Gastroesophageal sphincter (tissue), 4 donors: Measurements from ENCODE around the gene FAAH. TPM values are rescaled to one million over a fixed set of nuclear protein-coding genes. Genes with fewer than 3 reads are reported as not detected.
A peak's percentile ranks its signal among the peaks of the same experiment; 100 is the strongest.

ENCODE experiments used
- ATAC-seq: fragments of 150-250 bp; one replicate; pipeline ENCODE4 v1.9.1; 2016; ENCODE audit warnings: mild to moderate bottlenecking, moderate library complexity
- H3K27ac ChIP-seq, 4 donors: fragments of 200-600 bp; sonication (generic) in 3 of 4; 1 replicate in 3 of 4; 2 replicates in 1 of 4; pipeline ENCODE4 v1.5.1; 2016 to 2019
- H3K27me3 ChIP-seq: fragments of 200-600 bp; sonication (generic); one replicate; pipeline ENCODE4 v1.5.1; 2019
- H3K36me3 ChIP-seq, 2 donors: fragments of 200-600 bp; sonication (generic); one replicate each; pipeline ENCODE4 v1.5.1; 2019; ENCODE audit warnings: control low read depth in 1 of 2
- H3K4me1 ChIP-seq, 3 donors: fragments of 200-600 bp; sonication (generic); 1 replicate in 2 of 3; 2 replicates in 1 of 3; pipeline ENCODE4 v1.5.1; 2016 to 2019; ENCODE audit warnings: control low read depth in 2 of 3
- H3K4me3 ChIP-seq, 2 donors: fragments of 200-600 bp; sonication (generic); one replicate each; pipeline ENCODE4 v1.5.1; 2019; ENCODE audit warnings: mild to moderate bottlenecking in 1 of 2, moderate library complexity in 1 of 2
- H3K9me3 ChIP-seq, 3 donors: fragments of 200-600 bp; sonication (generic); one replicate each; pipeline ENCODE4 v1.5.1; 2017 to 2019; ENCODE audit warnings: control low read depth in 2 of 3
- CTCF ChIP-seq, 4 experiments: fragments of 200-600 bp in 2 of 4; fragments of 450-650 bp in 2 of 4; sonication (generic) in 1 of 4; IDR thresholded peaks; one replicate each; pipeline ENCODE4 v1.5.1; 2017 to 2019; ENCODE audit warnings: antibody characterized with exemption in 4 of 4, mild to moderate bottlenecking in 2 of 4, moderate library complexity in 2 of 4
- EP300 ChIP-seq: sonication (generic); formaldehyde crosslinking; IDR thresholded peaks from one replicate; pipeline ENCODE4 v1.6.1; 2017; ENCODE audit warnings: antibody characterized with exemption, mild to moderate bottlenecking
- POLR2A ChIP-seq, 2 donors: fragments of 450-650 bp; IDR thresholded peaks; one replicate each; pipeline ENCODE4 v1.6.1; 2017; ENCODE audit warnings: antibody characterized with exemption in 2 of 2, mild to moderate bottlenecking in 2 of 2, moderate library complexity in 1 of 2
- POLR2AphosphoS5 ChIP-seq: sonication (generic); formaldehyde crosslinking; IDR thresholded peaks from one replicate; pipeline ENCODE4 v1.6.1; 2017; ENCODE audit warnings: antibody characterized with exemption
- WGBS, 2 donors: methylation state at CpG; one replicate each; pipeline ENCODE4 v1.1.5; 2018; ENCODE audit warnings: low coverage in 1 of 2; 5-methylcytosine and 5-hydroxymethylcytosine counted together
- total RNA-seq, 4 donors: library from RNA; depleted of rRNA; stranded (reverse); fragments of >200 nt; gene quantifications; one replicate each; pipeline ENCODE4 v1.1.0, GENCODE V29; 2016

The FAAH gene
- total RNA-seq, 4 donors from 2014 or later: 6.8 to 8.1 (median 7.4) TPM

GRCh38 chr1:46405197-46405555 lies 11.1 kb downstream of the FAAH start:
- Histone ChIP-seq H3K4me3 (no peak overlapping the region), H3K9me3 (no peaks in the 10 kb centered on the region), H3K27me3 (no peaks in the 10 kb centered on the region), H3K36me3 (peaks cover 0 to 21% of the 10 kb centered on the region in 2 donors), H3K4me1 (peaks cover 0 to 31% (median 17%) of the 10 kb centered on the region in 3 donors), H3K27ac (no peak overlapping the region)
- TF ChIP-seq POLR2AphosphoS5 (no peak), POLR2A (IDR thresholded peaks at IDR 0.05) (no peak), EP300 (no peak), CTCF (IDR thresholded peaks at IDR 0.05) (no peak)
- no peak for ATAC-seq
- WGBS, 2 donors: 67% methylated on average over 1 of the region's 12 CpGs; no CpG with 5 or more reads in 1 of the 2 donors

- no peak for ATAC-seq
- H3K36me3 ChIP-seq: peaks cover 0 to 26% of the 10 kb centered on the region in 2 donors
- H3K4me1 ChIP-seq: peaks cover 0 to 31% (median 17%) of the 10 kb centered on the region in 3 donors
- no peaks in the 10 kb centered on the region for H3K9me3 ChIP-seq
- no peaks in the 10 kb centered on the region for H3K27me3 ChIP-seq
- H3K27ac ChIP-seq: peak overlapping the region in 1 of 4 donors; percentile 58
- TF ChIP-seq CTCF (IDR thresholded peaks at IDR 0.05): no peak
- TF ChIP-seq EP300: no peak
- no peak for TF ChIP-seq POLR2AphosphoS5
- TF ChIP-seq POLR2A (IDR thresholded peaks at IDR 0.05): no peak
- 93% methylated on average over 3 of the region's 17 CpGs; no CpG with 5 or more reads in 1 of the 2 donors for WGBS, 2 donors
- H3K4me3 ChIP-seq: no peak overlapping the region
Measured at GRCh38 chr1:46405724-46406123, 11.6 kb downstream of the FAAH start.

GRCh38 chr1:46406881-46407608 lies 12.9 kb downstream of the FAAH start:
- Histone ChIP-seq H3K9me3 (no peaks in the 10 kb centered on the region), H3K36me3 (peaks cover 0 to 29% of the 10 kb centered on the region in 2 donors), H3K4me3 (peak overlapping the region in 1 of 2 donors; percentile 27), H3K27me3 (no peaks in the 10 kb centered on the region), H3K27ac (no peak overlapping the region), H3K4me1 (peaks cover 0 to 25% (median 13%) of the 10 kb centered on the region in 3 donors)
- TF ChIP-seq POLR2A (IDR thresholded peaks at IDR 0.05) (no peak), EP300 (no peak), POLR2AphosphoS5 (no peak), CTCF (IDR thresholded peaks at IDR 0.05) (no peak)
- ATAC-seq: no peak
- WGBS, 2 donors: 72 to 92% methylated on average over 4 to 6 of the region's 13 CpGs

GRCh38 chr1:46407636-46408035 lies 13.5 kb downstream of the FAAH start:
- H3K4me1 ChIP-seq: peaks cover 0 to 19% (median 7%) of the 10 kb centered on the region in 3 donors
- 88% methylated on average over 6 of the region's 9 CpGs; no CpG with 5 or more reads in 1 of the 2 donors for WGBS, 2 donors
- TF ChIP-seq POLR2AphosphoS5 (no peak), EP300 (no peak), CTCF (IDR thresholded peaks at IDR 0.05) (no peak), POLR2A (IDR thresholded peaks at IDR 0.05) (no peak)
- ATAC-seq: no peak
- H3K27me3 ChIP-seq: no peaks in the 10 kb centered on the region
- no peak overlapping the region for H3K4me3 ChIP-seq
- H3K27ac ChIP-seq: no peak overlapping the region
- no peaks in the 10 kb centered on the region for H3K9me3 ChIP-seq
- peaks cover 0 to 35% of the 10 kb centered on the region in 2 donors for H3K36me3 ChIP-seq
